HEK293T (cell line): ENCODE measurements around the gene HOXB3.

Experiments
- ARNT ChIP-seq: fragments of 450-650 bp; IDR thresholded peaks from 2 replicates; pipeline ENCODE4 v1.6.1; 2017; ENCODE audit warnings: mild to moderate bottlenecking
- BHLHE40 ChIP-seq: fragments of 450-650 bp; IDR thresholded peaks from 2 replicates; pipeline ENCODE4 v1.6.1; 2016; ENCODE audit warnings: mild to moderate bottlenecking, moderate library complexity, borderline replicate concordance
- FOXA1 ChIP-seq: fragments of 450-650 bp; IDR thresholded peaks from 2 replicates; pipeline ENCODE4 v1.6.1; 2016; ENCODE audit warnings: mild to moderate bottlenecking
- HDGF ChIP-seq: fragments of 450-650 bp; IDR thresholded peaks from 2 replicates; pipeline ENCODE4 v1.6.1; 2017; ENCODE audit warnings: antibody characterized with exemption, borderline replicate concordance
- PKNOX1 ChIP-seq: fragments of 450-650 bp; IDR thresholded peaks from 2 replicates; pipeline ENCODE4 v1.6.1; 2016
- SP1 ChIP-seq: fragments of 450-650 bp; IDR thresholded peaks from 2 replicates; pipeline ENCODE4 v1.6.1; 2017

- TF ChIP-seq FOXA1 (no peak), SP1 (no peak), BHLHE40 (no peak), PKNOX1 (no peak), HDGF (no peak), ARNT (no peak)
Measured at GRCh38 chr17:48597528-48597777, 7.4 kb upstream of the HOXB3 start.
